ENCODE measurements around the gene HOXB13.
"Not testable (repeated sequence)": the region's sequence is repeated elsewhere in the genome, so short reads cannot be mapped to it uniquely, and the experiment has no call there.

The HOXB13 gene

GRCh38 chr17:48726114-48726915, 2.2 kb downstream of the HOXB13 start:
- DNase-seq (ENCODE audit: low read depth, low spot score), result no peak

- no peak for DNase-seq (ENCODE audit: low read depth, low spot score)
Measured at GRCh38 chr17:48725288-48726064, 3.1 kb downstream of the HOXB13 start.

DNA sequence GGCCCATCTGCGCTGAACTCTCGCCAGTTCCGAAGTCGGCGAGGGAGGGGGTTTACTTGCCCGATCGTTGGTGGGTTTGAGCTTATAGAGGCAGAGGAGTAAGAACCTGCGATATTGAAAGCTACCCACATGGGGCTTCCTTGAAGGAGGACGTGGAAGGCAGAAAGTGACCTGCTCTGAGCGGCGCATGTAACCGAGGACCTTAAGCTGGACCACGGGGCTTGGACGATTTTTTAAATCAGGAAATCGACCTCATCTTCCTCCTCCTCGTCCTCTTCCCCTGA, 3.6 kb downstream of the HOXB13 start:
- no peak for DNase-seq (ENCODE audit: low read depth, low spot score)

- no peak for DNase-seq (ENCODE audit: low read depth, low spot score)
Measured at GRCh38 chr17:48724251-48725003, 4.1 kb downstream of the HOXB13 start.

GRCh38 chr17:48723423-48724250, 4.9 kb downstream of the HOXB13 start:
- no peak for DNase-seq (ENCODE audit: low read depth, low spot score)

DNA sequence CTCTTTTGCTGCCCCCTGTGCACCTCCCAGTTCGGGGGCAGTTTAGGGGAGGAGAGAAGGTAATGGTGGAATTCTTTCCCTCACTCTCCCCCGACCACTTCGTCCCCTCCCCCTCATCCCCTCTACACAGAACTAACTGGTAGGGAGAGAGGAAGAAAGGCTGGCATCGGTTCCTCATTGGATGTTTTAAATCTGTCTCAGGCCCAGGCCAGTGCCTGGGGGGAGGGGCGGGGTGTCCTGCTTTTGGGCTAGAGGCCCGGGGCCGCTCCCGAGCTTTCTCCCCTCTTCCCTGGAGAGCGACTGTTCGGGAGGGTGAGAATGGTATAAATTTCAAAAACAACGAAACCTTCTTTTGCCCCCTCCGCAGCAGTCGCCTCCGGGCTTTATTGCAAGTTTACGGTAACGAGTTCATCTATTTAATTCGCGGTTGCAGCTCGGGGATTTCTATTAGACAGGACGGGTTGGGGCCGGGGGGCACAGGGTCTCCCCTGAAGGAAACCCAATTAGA, 5.6 kb downstream of the HOXB13 start, which contains the start of gene PRAC2:
PRAC2 (plus strand) TSS at position 271 of the 508 bp plus-strand sequence. CDS start 1,226 bp downstream, outside the sequence.
- no peak for DNase-seq (ENCODE audit: low read depth, low spot score)

DNA sequence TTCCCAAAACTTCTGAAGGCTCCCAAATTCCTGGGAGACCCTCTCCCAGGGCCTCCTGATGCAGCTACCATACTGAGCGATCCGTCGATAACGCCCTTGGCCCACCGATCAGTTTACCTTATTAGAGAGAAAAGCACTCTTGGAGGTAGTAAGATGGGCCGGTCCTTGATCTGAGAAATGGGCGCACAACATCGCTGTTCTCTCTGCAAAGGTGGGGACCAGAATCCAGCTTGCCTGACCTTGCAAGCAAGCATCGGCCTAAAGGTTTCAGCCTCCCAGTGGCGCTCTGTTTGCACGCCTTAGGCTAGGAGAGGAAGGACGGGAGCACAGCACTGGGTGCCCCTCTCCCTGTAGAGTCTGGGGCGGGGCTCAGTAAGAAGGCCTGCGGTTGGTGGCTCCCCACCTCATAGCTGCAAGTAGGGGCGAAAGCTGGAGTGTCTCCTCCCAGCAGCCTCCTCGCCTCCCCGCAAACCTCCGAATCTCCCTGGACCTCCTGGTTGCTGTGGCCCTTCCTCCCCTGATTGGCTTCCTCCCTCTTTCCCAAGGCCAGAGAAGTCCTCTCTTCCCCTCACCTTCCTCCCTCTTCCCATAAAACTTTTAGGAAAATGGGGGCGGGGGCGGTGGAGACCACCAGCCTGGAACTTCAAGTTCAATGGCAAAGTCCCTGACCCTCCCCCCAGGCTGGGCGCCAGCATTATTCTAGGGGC, 6.2 kb downstream of the HOXB13 start, which contains the start of gene PRAC1:
PRAC1 (minus strand) TSS at position 318 of the 707 bp plus-strand sequence; CDS start at position 192, 126 bp downstream.
- DNase-seq (ENCODE audit: low read depth, low spot score), result no peak

DNA sequence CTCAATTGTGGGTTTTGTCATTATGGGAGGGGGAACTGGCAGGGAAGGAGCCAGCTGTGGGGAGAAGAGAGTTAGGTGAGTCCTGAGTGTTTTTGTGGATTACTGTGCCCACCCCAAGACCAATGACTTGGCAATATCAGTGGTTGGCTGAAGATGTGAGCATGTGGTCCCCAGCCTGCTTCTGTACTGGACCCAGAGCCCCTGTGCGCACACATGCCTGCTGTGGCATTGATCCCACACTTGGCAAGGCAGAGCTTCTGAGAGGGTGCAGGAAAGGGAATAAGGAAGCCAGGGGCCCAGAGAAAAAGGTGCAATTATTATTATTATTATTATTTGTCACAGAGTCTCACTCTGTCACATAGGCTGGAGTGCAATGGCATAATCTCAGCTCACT, 7.5 kb downstream of the HOXB13 start:
- DNase-seq (ENCODE audit: low read depth, low spot score), result no peak

GRCh38 chr17:48720266-48721008, 8.1 kb downstream of the HOXB13 start:
- no peak for DNase-seq (ENCODE audit: low read depth, low spot score)

GRCh38 chr17:48719642-48720265, 8.8 kb downstream of the HOXB13 start:
- peak; percentile 74 for DNase-seq (ENCODE audit: low read depth, low spot score)

- no peak for DNase-seq (ENCODE audit: low read depth, low spot score)
Measured at GRCh38 chr17:48718761-48719641, 9.5 kb downstream of the HOXB13 start.

- DNase-seq (ENCODE audit: low read depth, low spot score), result no peak
Measured at GRCh38 chr17:48718227-48718760, 10.3 kb downstream of the HOXB13 start.

- no peak for DNase-seq (ENCODE audit: low read depth, low spot score)
Measured at GRCh38 chr17:48717367-48718226, 11.0 kb downstream of the HOXB13 start.

DNA sequence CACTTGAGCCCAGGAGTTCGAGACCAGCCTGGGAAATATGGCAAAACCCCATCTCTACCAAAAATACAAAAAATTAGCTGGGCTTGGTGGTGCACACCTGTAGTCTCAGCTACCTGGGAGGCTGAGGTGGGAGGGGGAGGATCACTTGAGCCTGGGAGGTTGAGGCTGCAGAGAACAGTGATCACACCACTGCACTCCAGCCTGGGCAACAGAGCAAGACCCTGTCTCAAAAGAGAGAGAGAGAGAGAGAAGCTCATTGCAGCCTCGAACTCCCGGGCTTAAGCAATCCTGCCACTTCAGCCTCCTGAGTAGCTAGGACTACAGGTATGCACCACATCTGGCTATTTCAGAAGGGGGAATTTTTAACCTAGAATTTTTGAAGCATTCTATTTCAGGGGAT, 12.0 kb downstream of the HOXB13 start:
- not testable (repeated sequence) for DNase-seq (ENCODE audit: low read depth, low spot score)

GRCh38 chr17:48715496-48716399, 12.8 kb downstream of the HOXB13 start:
- no peak for DNase-seq (ENCODE audit: low read depth, low spot score)

- no peak for DNase-seq (ENCODE audit: low read depth, low spot score)
Measured at GRCh38 chr17:48711128-48711527, 17.4 kb downstream of the HOXB13 start.
